ENCODE measurements around the gene SOX6.

DNA sequence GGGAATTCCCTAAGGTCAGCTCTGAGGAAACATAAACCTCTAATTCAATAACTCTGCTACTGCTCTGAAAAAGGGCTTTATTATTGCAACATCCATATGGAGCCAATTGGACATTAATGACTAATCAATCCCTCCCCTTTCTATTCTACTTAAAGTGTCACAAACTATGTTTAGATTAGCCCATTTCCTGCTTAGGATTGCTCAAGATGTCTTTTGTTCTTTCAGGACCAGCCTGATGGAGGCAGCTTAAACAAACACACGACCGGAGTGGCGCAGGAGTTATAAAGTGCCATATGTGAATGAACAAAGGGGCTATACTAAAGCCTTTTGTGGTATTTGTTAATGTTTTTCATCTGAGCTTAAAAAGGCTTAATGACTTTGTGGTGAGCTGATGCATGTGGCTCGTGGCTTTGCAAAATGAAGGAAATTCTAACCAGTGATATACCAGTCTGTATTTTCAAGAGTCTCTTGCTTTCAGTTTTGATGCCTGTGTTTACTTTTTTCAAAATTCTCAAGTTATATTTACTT lies 354.4 kb downstream of the SOX6 start:
- TF ChIP-seq POLR2A (IDR thresholded peaks at IDR 0.05; ENCODE audit: low read depth, low read length) (no peak), SPI1 (IDR thresholded peaks at IDR 0.05; ENCODE audit: low read depth, low read length) (no peak), TAF1 (IDR thresholded peaks at IDR 0.05; ENCODE audit: low read depth, low read length) (no peak)

Measured in GM12891 (cell line).